Stimulated activated naive CD8-positive, alpha-beta T cell treated with anti-CD3 and anti-CD28 coated beads, Interleukin-15, Interleukin-2, amounts not matched to agents 100 ng/mL and 50 ng/mL, for 24 hours (primary cell): ENCODE results near the gene ACTL7A.

ENCODE experiments used
- H3K27ac Mint-ChIP-seq: one replicate; pipeline ENCODE4 v1.8.0; 2021; ENCODE audit warnings: mild to moderate bottlenecking, mixed read lengths
- H3K27me3 Mint-ChIP-seq: one replicate; pipeline ENCODE4 v1.8.0; 2021; ENCODE audit warnings: mixed read lengths
- H3K36me3 Mint-ChIP-seq: one replicate; pipeline ENCODE4 v1.8.0; 2021; ENCODE audit warnings: low read depth, mixed read lengths
- H3K4me1 Mint-ChIP-seq: one replicate; pipeline ENCODE4 v1.8.0; 2021; ENCODE audit warnings: low read depth, mixed read lengths
- H3K4me3 Mint-ChIP-seq: one replicate; pipeline ENCODE4 v1.8.0; 2021; ENCODE audit warnings: mild to moderate bottlenecking, mixed read lengths
- H3K9me3 Mint-ChIP-seq: one replicate; pipeline ENCODE4 v1.8.0; 2021; ENCODE audit warnings: mixed read lengths

Gene ACTL7A

DNA sequence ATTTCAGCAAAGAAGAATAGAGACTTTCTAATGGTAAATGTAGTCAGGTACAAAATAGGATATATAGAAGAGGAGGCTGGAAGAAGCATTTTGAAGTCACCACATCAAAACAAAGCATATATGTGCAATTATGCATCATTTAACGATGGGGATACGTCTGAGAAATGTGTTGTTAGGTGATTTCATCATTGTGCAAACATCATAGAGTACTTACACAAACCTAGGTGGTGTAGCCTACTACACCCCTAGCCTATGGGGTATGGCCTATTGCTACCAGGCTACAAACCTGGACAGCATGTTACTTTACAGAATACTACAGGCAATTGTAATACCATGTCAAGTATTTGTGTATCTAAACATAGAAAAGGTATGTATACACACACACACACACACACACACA lies 43.4 kb downstream of the ACTL7A start:
- no peaks in the 10 kb centered on the region for H3K27me3 Mint-ChIP-seq
- no peak overlapping the region for H3K27ac Mint-ChIP-seq
- no peaks in the 10 kb centered on the region for H3K4me1 Mint-ChIP-seq
- H3K36me3 Mint-ChIP-seq: peaks cover 78% of the 10 kb centered on the region
- H3K9me3 Mint-ChIP-seq: no peaks in the 10 kb centered on the region
- no peak overlapping the region for H3K4me3 Mint-ChIP-seq

DNA sequence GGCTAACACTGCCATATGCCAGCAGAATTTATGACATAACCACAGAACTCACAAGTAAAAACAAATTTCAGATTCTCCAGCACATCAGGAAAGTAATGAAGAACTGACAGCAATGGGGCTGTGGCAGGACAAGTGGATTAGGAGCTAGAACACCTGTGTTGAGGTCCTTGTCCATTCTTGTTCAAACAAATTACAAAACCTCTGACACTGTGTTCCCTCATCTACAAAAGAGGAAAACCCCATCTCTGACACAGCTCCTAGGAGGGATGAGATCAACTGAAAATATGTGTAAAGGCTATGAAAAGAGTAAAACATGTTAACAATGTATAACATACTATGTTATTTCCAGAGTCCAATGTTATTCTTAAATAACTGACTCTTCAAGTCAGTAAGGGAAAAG lies 48.3 kb downstream of the ACTL7A start:
- Mint-ChIP-seq H3K36me3 (peaks cover 66% of the 10 kb centered on the region), H3K4me3 (no peak overlapping the region), H3K27me3 (no peaks in the 10 kb centered on the region), H3K4me1 (peaks cover 9% of the 10 kb centered on the region), H3K9me3 (no peaks in the 10 kb centered on the region), H3K27ac (no peak overlapping the region)

DNA sequence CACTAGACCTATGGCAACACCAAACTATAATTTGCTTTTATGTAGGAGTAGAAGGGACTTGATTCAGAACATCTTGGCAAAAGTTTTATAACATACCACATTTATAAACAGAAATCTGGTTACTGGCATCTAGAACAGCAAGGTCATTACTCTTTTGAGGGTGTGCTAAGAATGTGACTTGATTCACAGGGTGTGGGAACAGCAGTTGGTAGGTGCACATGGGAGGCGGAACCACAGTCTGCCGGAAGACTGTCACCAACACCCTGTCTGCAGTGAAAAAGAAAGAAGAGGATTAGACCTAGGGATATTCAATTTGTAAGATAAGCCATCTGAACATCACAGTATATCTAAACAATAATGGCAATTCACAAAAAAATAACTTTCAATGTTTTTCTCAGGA lies 48.8 kb downstream of the ACTL7A start:
- Mint-ChIP-seq H3K9me3 (no peaks in the 10 kb centered on the region), H3K4me1 (peaks cover 9% of the 10 kb centered on the region), H3K4me3 (no peak overlapping the region)

DNA sequence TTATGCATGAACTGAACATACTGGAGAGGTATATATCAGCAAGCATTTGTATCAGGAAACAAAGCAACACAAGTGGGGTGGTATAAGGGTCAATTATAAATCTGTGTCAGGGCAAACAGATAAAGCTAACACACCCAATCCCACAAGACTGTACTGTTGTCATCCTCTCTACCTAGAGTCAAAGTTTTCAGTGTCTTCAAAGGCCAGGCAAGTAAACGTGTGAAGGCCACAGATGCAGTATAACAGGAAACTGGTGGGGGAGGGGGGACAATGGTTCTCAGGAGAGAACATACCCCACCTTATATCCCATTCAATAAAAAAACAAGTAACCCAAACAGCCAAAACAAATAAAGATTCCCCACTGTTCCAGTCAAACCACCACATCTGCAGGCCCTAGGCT lies 49.8 kb downstream of the ACTL7A start:
- no peaks in the 10 kb centered on the region for H3K27me3 Mint-ChIP-seq
- H3K4me3 Mint-ChIP-seq: no peak overlapping the region
- H3K36me3 Mint-ChIP-seq: peaks cover 67% of the 10 kb centered on the region
- H3K27ac Mint-ChIP-seq: no peak overlapping the region
- H3K4me1 Mint-ChIP-seq: peaks cover 9% of the 10 kb centered on the region
- no peaks in the 10 kb centered on the region for H3K9me3 Mint-ChIP-seq

More for the DNA sequence above, 48.8 kb downstream of the ACTL7A start:
- H3K27ac Mint-ChIP-seq: no peak overlapping the region
- no peaks in the 10 kb centered on the region for H3K27me3 Mint-ChIP-seq
- H3K36me3 Mint-ChIP-seq: peaks cover 70% of the 10 kb centered on the region
